KMS-11 (cell line): Measurements from ENCODE around the gene CCDC15.

Source experiments
- H2AFZ ChIP-seq: fragments of 200-600 bp; sonication (generic); 2 replicates; pipeline ENCODE4 v1.6.1; 2016; ENCODE audit warnings: antibody characterized with exemption, mixed run types, low read depth
- H3K27ac ChIP-seq: fragments of 200-600 bp; sonication (generic); 2 replicates; pipeline ENCODE4 v1.6.1; 2016; ENCODE audit warnings: mild to moderate bottlenecking, mixed run types
- H3K27me3 ChIP-seq: fragments of 200-600 bp; sonication (generic); 2 replicates; pipeline ENCODE4 v1.6.1; 2017; ENCODE audit warnings: mild to moderate bottlenecking, low read depth, mixed run types, moderate library complexity; ENCODE audit not compliant: insufficient read depth
- H3K36me3 ChIP-seq: fragments of 200-600 bp; sonication (generic); 2 replicates; pipeline ENCODE4 v1.6.1; 2017; ENCODE audit warnings: mild to moderate bottlenecking, mixed run types; ENCODE audit not compliant: insufficient read depth
- H3K4me1 ChIP-seq: fragments of 200-600 bp; sonication (generic); 2 replicates; pipeline ENCODE4 v1.6.1; 2016; ENCODE audit warnings: mild to moderate bottlenecking, low read depth, mixed run types; ENCODE audit not compliant: poor library complexity, severe bottlenecking
- H3K4me2 ChIP-seq: fragments of 200-600 bp; sonication (generic); 2 replicates; pipeline ENCODE4 v1.7.0; 2016; ENCODE audit warnings: mild to moderate bottlenecking, mixed run types
- H3K4me3 ChIP-seq: fragments of 200-600 bp; sonication (generic); IDR thresholded peaks from 2 replicates; pipeline ENCODE4 v1.6.1; 2017; ENCODE audit warnings: low read depth, low read length, mixed read lengths; ENCODE audit not compliant: insufficient read depth
- H3K79me2 ChIP-seq: fragments of 200-600 bp; sonication (generic); 2 replicates; pipeline ENCODE4 v1.6.1; 2016; ENCODE audit warnings: low read depth, mixed run types; ENCODE audit not compliant: insufficient read depth
- H3K9ac ChIP-seq: fragments of 200-600 bp; sonication (generic); 2 replicates; pipeline ENCODE4 v1.6.1; 2016; ENCODE audit warnings: mild to moderate bottlenecking, mixed run types
- H4K20me1 ChIP-seq: fragments of 200-600 bp; sonication (generic); 2 replicates; pipeline ENCODE4 v1.6.1; 2016; ENCODE audit warnings: mild to moderate bottlenecking, mixed run types; ENCODE audit not compliant: insufficient read depth
- TF ChIP-seq, protein P1 (sequence below): fragments of 200-600 bp; sonication (generic); conservative IDR thresholded peaks from 2 replicates; pipeline ENCODE4 v1.6.1; 2017; ENCODE audit warnings: low read depth, mild to moderate bottlenecking, antibody characterized with exemption, low read length, moderate library complexity, mixed read lengths

The CCDC15 gene

GRCh38 chr11:125083312-125084056 is 129.5 kb downstream of the CCDC15 start:
- no peak overlapping the region for H3K27ac ChIP-seq
- no peak overlapping the region for H3K9ac ChIP-seq
- no peak overlapping the region for H3K4me3 ChIP-seq
- no peak overlapping the region for H2AFZ ChIP-seq
- H3K4me2 ChIP-seq, result no peak overlapping the region
- H4K20me1 ChIP-seq, result no peaks in the 10 kb centered on the region
- TF ChIP-seq, protein P1, sequence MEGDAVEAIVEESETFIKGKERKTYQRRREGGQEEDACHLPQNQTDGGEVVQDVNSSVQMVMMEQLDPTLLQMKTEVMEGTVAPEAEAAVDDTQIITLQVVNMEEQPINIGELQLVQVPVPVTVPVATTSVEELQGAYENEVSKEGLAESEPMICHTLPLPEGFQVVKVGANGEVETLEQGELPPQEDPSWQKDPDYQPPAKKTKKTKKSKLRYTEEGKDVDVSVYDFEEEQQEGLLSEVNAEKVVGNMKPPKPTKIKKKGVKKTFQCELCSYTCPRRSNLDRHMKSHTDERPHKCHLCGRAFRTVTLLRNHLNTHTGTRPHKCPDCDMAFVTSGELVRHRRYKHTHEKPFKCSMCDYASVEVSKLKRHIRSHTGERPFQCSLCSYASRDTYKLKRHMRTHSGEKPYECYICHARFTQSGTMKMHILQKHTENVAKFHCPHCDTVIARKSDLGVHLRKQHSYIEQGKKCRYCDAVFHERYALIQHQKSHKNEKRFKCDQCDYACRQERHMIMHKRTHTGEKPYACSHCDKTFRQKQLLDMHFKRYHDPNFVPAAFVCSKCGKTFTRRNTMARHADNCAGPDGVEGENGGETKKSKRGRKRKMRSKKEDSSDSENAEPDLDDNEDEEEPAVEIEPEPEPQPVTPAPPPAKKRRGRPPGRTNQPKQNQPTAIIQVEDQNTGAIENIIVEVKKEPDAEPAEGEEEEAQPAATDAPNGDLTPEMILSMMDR, result no peak
- no peaks in the 10 kb centered on the region for H3K27me3 ChIP-seq
- H3K36me3 ChIP-seq, result no peaks in the 10 kb centered on the region
- H3K4me1 ChIP-seq, result no peaks in the 10 kb centered on the region
- H3K79me2 ChIP-seq, result no peaks in the 10 kb centered on the region

DNA sequence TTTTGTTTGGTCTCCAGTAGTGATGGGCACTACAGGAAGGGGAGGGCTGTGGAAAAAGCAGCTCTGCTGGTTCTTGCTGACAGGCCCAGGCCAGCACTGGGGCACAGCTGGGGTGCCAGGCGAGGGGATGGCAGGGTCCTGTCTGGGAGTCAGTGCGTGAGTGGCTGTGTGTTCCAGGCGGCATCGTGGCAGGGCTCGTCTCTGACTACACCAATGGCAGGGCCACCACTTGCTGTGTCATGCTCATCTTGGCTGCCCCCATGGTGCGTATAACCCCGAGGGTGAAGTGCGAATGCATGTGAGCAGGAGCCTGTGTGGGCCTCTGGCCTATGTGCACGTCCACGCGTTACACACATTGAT is 130.0 kb downstream of the CCDC15 start:
- Histone ChIP-seq H4K20me1 (no peaks in the 10 kb centered on the region), H3K4me2 (no peak overlapping the region), H3K27me3 (no peaks in the 10 kb centered on the region), H3K36me3 (no peaks in the 10 kb centered on the region), H3K4me3 (no peak overlapping the region), H3K27ac (no peak overlapping the region), H3K79me2 (no peaks in the 10 kb centered on the region), H3K9ac (no peak overlapping the region), H2AFZ (no peak overlapping the region), H3K4me1 (no peaks in the 10 kb centered on the region)
- TF ChIP-seq, protein P1, result no peak

DNA sequence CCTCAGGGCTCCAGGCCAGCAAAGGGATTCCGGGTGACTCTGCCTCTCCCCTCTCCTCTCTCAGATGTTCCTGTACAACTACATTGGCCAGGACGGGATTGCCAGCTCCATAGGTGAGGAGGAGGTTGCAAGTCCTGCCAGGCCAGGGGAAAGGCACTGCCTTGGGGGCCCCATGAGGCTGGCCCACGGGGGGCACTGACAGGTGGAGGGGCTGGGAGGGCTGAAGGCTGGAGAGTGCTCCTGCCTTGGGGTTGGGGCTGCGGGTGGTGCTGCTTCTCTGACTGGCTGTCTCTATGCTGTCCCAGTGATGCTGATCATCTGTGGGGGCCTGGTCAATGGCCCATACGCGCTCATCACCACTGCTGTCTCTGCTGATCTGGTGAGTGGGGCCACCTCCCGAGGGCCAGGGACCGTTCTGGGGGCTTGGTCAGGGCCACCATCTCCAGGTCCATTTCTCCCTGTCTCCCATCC is 130.8 kb downstream of the CCDC15 start:
- no peak overlapping the region for H3K27ac ChIP-seq
- H3K4me3 ChIP-seq, result no peak overlapping the region
- no peaks in the 10 kb centered on the region for H3K36me3 ChIP-seq
- no peaks in the 10 kb centered on the region for H3K4me1 ChIP-seq
- no peak overlapping the region for H2AFZ ChIP-seq
- TF ChIP-seq, protein P1, result no peak
- no peaks in the 10 kb centered on the region for H3K79me2 ChIP-seq
- H4K20me1 ChIP-seq, result no peaks in the 10 kb centered on the region
- H3K27me3 ChIP-seq, result no peaks in the 10 kb centered on the region
- H3K4me2 ChIP-seq, result no peak overlapping the region
- no peak overlapping the region for H3K9ac ChIP-seq

GRCh38 chr11:125085301-125086081 is 131.5 kb downstream of the CCDC15 start:
- no peaks in the 10 kb centered on the region for H4K20me1 ChIP-seq
- no peak overlapping the region for H2AFZ ChIP-seq
- TF ChIP-seq, protein P1, result no peak
- H3K79me2 ChIP-seq, result no peaks in the 10 kb centered on the region
- no peak overlapping the region for H3K4me3 ChIP-seq
- no peak overlapping the region for H3K9ac ChIP-seq
- H3K27me3 ChIP-seq, result no peaks in the 10 kb centered on the region
- no peak overlapping the region for H3K27ac ChIP-seq
- no peak overlapping the region for H3K4me2 ChIP-seq
- H3K36me3 ChIP-seq, result no peaks in the 10 kb centered on the region
- H3K4me1 ChIP-seq, result no peaks in the 10 kb centered on the region
